GM21447 (cell line): Measurements from ENCODE around the gene PTPRO.

Experiments
- ATAC-seq: cut with Tn5 transposase; IDR thresholded peaks from one replicate; pipeline ENCODE4 v1.9.1; 2021; ENCODE audit not compliant: unreplicated experiment

The PTPRO gene

DNA sequence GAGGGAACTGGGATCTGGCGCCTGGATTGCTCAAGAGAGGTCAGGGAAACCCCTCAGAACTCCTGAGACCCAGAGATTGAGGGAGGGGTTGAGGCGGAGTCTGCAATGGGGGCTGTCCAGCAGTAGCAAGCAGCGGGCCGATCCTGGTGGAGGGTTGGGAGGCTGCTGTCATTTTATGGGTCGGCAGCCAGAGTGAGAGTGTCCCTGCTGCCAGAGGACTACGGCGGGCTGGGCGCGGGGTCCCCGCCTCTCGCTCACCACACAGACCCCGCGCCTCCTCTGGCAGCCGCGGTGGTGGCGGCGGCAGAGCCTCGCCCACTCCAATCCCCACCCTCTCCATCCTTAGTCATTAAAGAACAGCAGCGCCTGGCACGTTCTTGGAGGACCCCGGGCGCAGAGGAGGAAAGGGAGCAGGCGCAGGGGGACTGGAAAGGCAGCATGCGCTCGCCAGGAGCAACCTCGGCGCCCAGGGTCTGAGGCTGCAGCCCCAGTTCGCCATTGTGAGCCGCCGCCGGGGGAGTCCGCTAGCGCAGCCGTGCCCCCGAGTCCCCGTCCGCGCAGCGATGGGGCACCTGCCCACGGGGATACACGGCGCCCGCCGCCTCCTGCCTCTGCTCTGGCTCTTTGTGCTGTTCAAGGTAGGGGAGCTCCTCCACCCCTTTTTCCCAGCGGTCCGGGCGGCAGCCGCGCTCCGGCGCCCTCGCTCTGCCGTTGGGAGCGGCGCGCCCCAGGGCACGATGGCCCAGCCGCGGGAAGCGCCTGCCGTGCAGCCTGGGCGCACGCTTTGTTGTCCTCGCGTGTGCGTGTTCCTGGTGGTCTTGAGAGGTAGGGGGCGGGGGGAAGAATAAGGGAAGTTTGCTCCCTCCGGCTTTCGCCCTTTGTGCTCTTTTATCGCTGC, at the start of gene PTPRO:
Gene PTPRO, plus strand, starts transcription at position 345 of the 898 bp plus-strand sequence.
- no peak for ATAC-seq

GRCh38 chr12:15273896-15274295, 48.4 kb upstream of the PTPRO start:
- ATAC-seq = no peak

GRCh38 chr12:15274561-15274967, 47.7 kb upstream of the PTPRO start:
- ATAC-seq = no peak

DNA sequence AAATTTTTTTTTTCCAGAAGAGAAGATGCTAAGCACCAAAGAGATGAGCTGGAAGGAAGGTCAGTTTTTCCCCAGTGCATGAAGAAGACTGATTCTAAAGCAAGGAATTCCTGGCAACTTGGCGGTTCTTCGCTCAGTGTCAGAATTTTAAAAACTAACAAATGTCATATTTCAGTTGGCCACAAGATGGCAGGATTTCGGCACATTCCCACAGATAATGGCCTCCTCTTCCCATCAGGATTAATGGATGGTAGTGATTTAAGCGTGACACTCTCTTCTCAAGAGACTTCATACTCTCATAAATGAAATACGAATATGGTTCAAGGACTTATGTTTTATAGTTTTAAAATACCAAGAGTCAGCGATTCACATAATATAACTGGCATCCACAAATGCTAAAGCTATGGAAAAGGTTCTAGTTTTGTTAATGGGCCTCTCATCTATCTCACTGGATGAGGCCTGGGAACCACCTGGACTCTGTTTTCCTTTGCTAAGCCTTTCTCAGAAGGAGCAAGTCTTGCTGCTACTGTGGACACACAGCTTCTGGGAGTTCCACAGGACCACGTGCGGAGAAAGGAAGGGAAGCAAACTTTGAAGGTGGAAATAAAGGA, 46.1 kb upstream of the PTPRO start:
- no peak for ATAC-seq

DNA sequence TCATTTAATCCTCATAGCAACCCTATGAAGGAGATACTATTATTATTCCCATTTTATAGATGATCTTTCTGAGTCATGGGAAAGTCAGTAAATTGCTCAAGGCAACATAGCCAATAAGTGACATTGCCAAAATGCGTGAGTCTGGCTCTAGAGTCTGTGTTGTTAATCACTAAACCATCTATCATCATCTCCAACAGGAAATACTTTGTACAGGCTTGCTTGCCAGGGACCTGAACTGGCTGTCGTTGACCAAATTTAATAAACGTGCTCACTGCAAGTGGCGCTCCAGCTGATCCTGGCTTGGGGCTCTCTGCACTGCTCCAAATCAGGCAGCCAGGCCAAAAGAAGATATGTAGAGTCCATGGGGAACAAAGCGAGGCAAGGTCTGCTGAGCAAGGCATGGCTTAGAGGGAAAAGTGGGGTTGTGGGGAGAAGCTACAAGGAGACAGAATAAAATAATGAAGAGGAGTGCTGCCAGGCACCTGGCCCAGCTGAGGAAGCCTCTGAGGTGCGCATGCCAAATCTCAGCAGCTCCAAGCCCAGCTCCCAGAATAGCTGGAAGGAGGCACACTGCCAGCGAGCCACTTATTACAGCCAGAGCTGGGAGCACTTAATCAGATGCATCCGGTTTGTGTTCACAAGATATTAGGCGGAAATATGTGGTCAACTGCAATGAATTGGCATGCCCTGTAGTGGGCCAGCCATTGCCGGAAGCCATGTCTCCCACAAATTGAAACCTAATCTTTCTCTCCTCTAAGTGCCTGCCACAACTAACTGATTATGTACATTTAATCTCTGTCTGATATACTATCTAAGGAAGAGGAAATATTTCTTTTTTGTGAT, 43.3 kb upstream of the PTPRO start:
- ATAC-seq = no peak

DNA sequence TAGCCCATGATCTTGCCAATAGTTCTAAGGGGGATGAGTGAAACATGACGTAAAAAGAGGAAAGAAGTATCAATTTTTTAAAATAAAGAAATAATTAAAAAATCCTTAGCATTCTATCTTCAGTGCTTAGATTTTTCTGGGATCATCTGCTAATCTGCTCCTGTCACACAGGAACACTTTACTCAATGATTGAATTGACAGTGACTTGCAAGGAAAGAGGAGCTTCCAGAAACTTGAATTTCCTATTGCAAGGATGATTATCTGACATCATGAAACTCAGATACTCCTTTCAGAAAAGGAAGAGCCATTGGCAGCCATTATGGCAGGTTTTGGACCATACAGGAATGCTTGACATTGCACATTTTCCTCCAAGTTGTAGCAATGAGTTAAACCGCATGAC, 41.4 kb upstream of the PTPRO start:
- no peak for ATAC-seq

- no peak for ATAC-seq
These were observed 33.1 kb upstream of the PTPRO start for GRCh38 chr12:15289192-15289591.

DNA sequence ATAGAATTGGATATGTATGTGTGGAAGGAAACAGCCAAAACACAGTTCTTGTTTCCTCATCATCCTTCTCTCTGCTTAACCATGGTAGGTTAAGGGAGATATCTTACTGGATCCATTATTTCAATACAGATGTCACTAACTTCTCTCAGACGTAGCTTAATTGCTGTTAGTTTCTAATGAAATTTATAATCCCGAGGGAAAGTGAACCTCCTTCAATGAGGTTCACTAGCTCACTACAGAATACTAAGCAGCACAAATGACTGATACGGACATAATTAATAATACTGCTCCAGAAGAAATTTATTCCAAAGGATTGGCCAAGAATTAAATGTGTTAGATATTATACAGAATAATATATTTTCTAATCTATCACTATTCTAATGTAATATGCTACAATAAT, 28.6 kb upstream of the PTPRO start:
- ATAC-seq = no peak

- no peak for ATAC-seq
These were observed 22.4 kb upstream of the PTPRO start for GRCh38 chr12:15299947-15300346.

DNA sequence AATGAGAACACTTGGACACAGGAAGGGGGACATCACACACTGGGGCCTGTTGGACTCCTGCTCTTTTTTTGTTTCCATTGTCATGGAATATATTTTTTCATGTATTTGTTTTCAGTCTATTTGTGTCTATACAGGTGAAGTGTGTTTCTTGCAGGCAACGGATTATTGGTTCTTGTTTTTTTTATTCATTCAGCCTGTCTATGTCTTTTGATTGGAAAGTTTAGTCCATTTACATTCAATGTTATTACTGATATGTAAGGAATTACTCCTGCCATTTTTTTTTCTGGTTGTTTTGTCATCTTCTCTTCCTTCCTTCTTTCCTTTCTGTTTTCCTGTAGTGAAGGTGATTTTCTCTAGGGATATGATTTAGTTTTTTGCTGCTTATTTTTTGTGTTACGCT, 18.0 kb upstream of the PTPRO start:
- ATAC-seq = no peak

DNA sequence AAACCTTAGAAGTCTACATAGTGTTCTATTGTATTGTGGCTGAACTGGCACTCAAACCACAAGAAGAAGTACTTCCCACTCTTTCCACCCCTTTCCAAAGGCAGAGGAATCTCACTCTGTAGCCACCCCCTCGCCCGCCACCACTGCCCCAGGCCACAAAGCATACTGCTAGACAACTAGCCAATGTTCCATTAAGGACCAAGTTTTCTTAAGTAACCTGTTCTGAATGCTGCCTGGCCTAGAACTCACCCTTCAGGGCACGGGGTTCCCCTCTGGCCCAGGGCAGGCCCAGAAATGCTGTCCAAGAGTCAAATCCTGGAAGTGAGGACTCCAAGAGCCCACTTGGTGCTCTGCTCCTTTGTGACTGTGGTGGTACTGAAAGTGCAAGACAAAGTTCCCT, 15.7 kb upstream of the PTPRO start:
- no peak for ATAC-seq

DNA sequence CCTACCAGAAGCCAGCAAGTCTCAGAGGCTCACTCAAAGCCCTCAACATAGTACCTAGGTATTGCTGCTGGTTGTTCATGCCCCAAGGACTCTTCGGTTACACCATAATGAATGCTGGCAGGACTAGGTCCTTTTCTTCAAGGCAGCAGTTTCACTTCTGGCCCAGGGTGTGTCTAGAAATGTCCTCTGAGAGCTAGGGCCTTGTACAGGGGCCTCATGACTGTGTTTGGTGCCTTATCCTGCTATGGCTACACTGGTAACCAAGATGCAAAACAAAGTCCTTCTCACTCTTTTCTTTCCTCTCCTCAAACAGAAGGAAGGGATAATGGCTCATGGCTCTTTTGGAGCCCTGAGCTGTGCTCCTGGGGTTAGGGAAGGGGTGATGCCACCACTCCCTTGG, 15.2 kb upstream of the PTPRO start:
- no peak for ATAC-seq

DNA sequence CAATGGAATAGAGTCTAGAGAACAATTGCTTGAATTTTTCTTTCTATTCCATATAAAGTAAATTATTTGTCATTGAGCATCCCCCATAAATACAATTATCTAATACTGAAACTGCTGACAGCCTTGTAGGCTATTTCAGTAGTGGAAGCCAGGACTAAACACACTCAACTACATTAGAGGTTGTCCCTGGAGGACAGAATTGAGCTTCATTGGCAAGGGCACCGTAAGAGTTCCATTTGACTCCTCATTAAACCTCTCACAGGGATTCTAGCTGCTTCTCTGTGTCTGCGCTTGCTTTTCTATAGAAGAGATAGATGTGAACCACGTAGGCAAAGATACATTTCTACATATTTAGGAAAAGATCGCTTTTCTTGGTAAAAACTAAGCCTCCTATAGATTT, 3.5 kb upstream of the PTPRO start:
- ATAC-seq = no peak

DNA sequence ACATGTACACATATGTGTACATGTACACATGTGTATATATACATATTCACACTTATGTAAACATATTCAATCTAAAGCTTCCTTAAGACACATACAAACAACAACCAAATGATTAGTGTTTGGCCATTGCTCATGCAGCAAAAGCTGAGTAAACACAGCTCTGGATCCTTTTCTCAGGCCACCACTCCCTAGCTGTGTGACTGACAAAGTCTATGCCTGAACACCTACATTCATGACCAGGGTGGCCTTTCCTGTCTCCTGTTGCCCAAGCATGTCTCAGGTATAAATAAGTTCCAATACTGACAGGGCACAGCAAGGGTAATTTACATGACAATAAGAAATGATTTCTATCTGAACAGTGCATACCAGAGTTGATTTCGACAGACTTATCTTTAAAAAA, 1.4 kb upstream of the PTPRO start:
- ATAC-seq = no peak

DNA sequence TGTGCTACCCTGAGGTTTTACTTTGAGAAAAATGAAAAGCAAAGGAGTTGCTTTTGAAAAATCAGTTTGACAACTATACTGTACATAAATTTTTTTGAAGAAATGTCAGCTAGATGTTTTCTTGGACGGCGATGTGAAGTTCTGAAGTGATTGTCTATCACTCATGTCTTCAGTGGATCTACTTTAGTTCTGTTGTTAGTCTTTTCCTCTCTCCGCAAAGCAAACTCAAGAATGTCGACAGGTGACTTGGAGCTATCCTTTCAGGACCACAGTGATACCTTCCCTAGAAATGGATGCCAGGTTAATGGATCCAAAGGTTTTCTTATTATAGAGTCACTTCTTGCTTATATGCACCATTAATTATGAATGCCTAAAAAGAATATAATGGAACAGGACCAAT, 1.2 kb downstream of the PTPRO start:
- no peak for ATAC-seq

DNA sequence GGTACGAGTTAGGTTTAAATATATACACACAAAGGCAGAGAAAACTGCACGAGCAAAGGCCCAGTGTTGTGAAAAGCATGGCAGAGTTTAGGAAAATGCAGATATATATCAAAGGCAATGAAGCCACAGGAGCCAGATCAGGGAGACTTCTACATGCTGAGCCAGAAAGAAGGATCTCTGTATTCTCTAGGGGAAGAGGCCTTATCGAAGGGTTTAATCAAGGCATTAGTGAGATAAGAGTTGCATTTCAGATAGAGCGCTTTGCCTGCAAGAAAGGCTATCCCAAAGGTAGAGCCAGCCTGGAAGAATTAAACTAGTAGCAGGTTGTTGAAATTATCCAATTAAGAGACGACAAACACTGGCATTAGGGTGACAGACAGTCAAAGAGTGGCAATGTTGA, 7.6 kb downstream of the PTPRO start:
- no peak for ATAC-seq

DNA sequence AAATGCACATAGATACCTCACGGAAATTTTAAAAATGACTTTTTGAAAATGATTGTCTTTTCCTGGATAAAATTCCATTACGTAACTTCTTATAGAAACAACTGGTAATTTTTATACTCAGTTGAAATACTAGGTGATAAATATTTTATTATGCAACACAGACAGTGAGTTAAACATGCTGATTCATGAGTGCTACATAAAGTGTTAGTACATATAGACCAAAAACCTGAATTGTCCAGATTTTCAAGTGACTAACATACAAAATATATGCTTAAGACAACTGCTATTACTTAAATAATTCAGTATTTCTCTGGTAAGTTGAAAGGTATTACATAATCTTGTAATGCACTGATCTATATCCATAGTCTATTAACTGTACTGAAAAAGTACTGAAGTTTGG, 11.9 kb downstream of the PTPRO start:
- ATAC-seq = no peak

GRCh38 chr12:15335959-15336358, 13.7 kb downstream of the PTPRO start:
- no peak for ATAC-seq

- ATAC-seq = no peak
These were observed 14.7 kb downstream of the PTPRO start for GRCh38 chr12:15336768-15337553.

GRCh38 chr12:15341371-15341770, 19.1 kb downstream of the PTPRO start:
- ATAC-seq = no peak

DNA sequence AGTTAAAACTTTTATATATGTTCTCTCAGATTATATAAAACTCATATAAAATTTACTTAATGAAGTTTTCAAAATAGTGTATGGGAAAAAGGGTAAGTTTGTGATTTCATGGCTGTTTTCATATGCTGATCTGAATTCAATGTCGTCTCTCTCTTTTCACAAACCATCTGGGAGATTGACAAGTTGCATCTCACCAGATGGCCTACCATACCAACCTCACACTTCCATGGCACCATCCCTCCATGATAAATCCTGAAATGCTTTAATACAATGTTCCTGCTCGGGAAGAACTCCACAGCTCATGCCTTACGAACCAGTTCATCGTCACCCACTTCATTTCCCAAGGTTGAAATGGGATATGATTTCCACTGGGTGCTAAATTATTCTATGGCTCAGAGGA, 22.3 kb downstream of the PTPRO start:
- ATAC-seq = no peak
